ENCODE data around the gene SPATA13. TPM values are rescaled to one million over a fixed set of nuclear protein-coding genes. Genes with fewer than 3 reads are reported as not detected.

SPATA13 gene
- total and polyA plus RNA-seq, 2 experiments from 2014 or later = 2.4 to 4.6 TPM

- Histone ChIP-seq H3K27me3 (replicated peaks; ENCODE audit: insufficient read depth) (no peaks in the 10 kb centered on the region), H3K36me3 (ENCODE audit: low read depth) (no peaks in the 10 kb centered on the region), H3K4me2 (ENCODE audit: unreplicated experiment) (no peak overlapping the region), H3K4me1 (ENCODE audit: insufficient read depth) (no peaks in the 10 kb centered on the region), H3K27ac (no peak overlapping the region), H3K9ac (no peak overlapping the region), H3K4me3 (no peak overlapping the region), H4K20me1 (ENCODE audit: insufficient read depth) (no peaks in the 10 kb centered on the region), H2AFZ (no peak overlapping the region), H3K9me2 (ENCODE audit: insufficient read depth) (no peaks in the 10 kb centered on the region), H3K79me2 (ENCODE audit: insufficient read depth) (0 out of 2 replicates have a peak, but pooled peaks cover 4% of the 10 kb centered on the region), H3F3A (ENCODE audit: insufficient read depth) (no peaks in the 10 kb centered on the region), H3K9me3 (ENCODE audit: low read depth) (no peaks in the 10 kb centered on the region)
- TF ChIP-seq EZH2phosphoT487 (IDR thresholded peaks at IDR 0.05; ENCODE audit: insufficient read depth, low read depth) (no peak), EZH2 (IDR thresholded peaks at IDR 0.05; ENCODE audit: insufficient read depth, poor library complexity, severe bottlenecking) (no peak)
- in situ Hi-C loops (cut with MboI) = loop anchor here (10.0 kb wide), 1 partner anchor 210 kb away; no protein-coding TSS in a partner anchor
- DNase-seq = no peak
- WGBS, 2 experiments (ENCODE audit: low coverage in 1 of 2, low lambda C conversion rate in 2 of 2, missing lambda C conversion rate in 2 of 2) = 76 to 81% methylated on average over 11 of the region's 11 CpGs
These were observed 64.5 kb downstream of the SPATA13 start for GRCh38 chr13:24225062-24225461.

GRCh38 chr13:24225930-24226329 lies 65.4 kb downstream of the SPATA13 start:
- TF ChIP-seq EZH2 (IDR thresholded peaks at IDR 0.05; ENCODE audit: insufficient read depth, poor library complexity, severe bottlenecking) = no peak
- no peak for TF ChIP-seq EZH2phosphoT487 (IDR thresholded peaks at IDR 0.05; ENCODE audit: insufficient read depth, low read depth)
- Histone ChIP-seq H3K9me3 (ENCODE audit: low read depth) (no peaks in the 10 kb centered on the region), H3K79me2 (ENCODE audit: insufficient read depth) (0 out of 2 replicates have a peak, but pooled peaks cover 4% of the 10 kb centered on the region), H3K9me2 (ENCODE audit: insufficient read depth) (no peaks in the 10 kb centered on the region), H3K4me3 (no peak overlapping the region), H3K4me2 (ENCODE audit: unreplicated experiment) (no peak overlapping the region), H3F3A (ENCODE audit: insufficient read depth) (no peaks in the 10 kb centered on the region), H3K36me3 (ENCODE audit: low read depth) (no peaks in the 10 kb centered on the region), H3K9ac (no peak overlapping the region), H2AFZ (no peak overlapping the region), H3K4me1 (ENCODE audit: insufficient read depth) (no peaks in the 10 kb centered on the region), H3K27ac (no peak overlapping the region), H3K27me3 (replicated peaks; ENCODE audit: insufficient read depth) (no peaks in the 10 kb centered on the region), H4K20me1 (ENCODE audit: insufficient read depth) (no peaks in the 10 kb centered on the region)
- in situ Hi-C loops (cut with MboI) = loop anchor here (10.0 kb wide), 1 partner anchor 211 kb away; no protein-coding TSS in a partner anchor
- WGBS, 2 experiments (ENCODE audit: low coverage in 1 of 2, low lambda C conversion rate in 2 of 2, missing lambda C conversion rate in 2 of 2) = 87 to 95% methylated on average over 7 of the region's 7 CpGs
- DNase-seq = no peak

DNA sequence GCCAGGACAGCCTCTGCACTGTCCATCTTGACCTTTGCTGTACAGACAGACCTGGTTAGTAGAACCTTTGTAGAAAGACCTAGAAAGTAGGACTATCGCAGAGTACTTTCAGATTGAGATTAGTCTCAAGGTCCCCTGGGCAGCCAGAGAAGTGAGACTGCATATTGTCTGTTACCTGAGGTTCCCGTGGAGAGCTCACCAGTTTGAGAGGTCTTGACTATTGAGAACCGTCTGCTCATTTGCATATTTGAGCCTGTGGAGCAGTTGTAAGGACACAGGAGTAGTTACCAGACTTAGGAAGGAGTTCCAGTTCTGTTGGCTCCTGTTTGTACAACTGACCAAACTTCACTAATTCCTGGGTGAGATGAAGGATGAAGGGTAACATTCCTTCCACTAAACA lies 66.2 kb downstream of the SPATA13 start:
- no peak for TF ChIP-seq EZH2 (IDR thresholded peaks at IDR 0.05; ENCODE audit: insufficient read depth, poor library complexity, severe bottlenecking)
- TF ChIP-seq EZH2phosphoT487 (IDR thresholded peaks at IDR 0.05; ENCODE audit: insufficient read depth, low read depth) = no peak
- Histone ChIP-seq H3K27me3 (replicated peaks; ENCODE audit: insufficient read depth) (no peaks in the 10 kb centered on the region), H3K79me2 (ENCODE audit: insufficient read depth) (0 out of 2 replicates have a peak, but pooled peaks cover 4% of the 10 kb centered on the region), H3K27ac (no peak overlapping the region), H3K4me2 (ENCODE audit: unreplicated experiment) (no peak overlapping the region), H3K36me3 (ENCODE audit: low read depth) (no peaks in the 10 kb centered on the region), H3K4me3 (no peak overlapping the region), H3K9me3 (ENCODE audit: low read depth) (no peaks in the 10 kb centered on the region), H4K20me1 (ENCODE audit: insufficient read depth) (no peaks in the 10 kb centered on the region), H2AFZ (no peak overlapping the region), H3F3A (ENCODE audit: insufficient read depth) (no peaks in the 10 kb centered on the region), H3K4me1 (ENCODE audit: insufficient read depth) (no peaks in the 10 kb centered on the region), H3K9me2 (ENCODE audit: insufficient read depth) (no peaks in the 10 kb centered on the region), H3K9ac (no peak overlapping the region)
- in situ Hi-C loops (cut with MboI) = loop anchor here (10.0 kb wide), 1 partner anchor 212 kb away; no protein-coding TSS in a partner anchor
- WGBS, 2 experiments (ENCODE audit: low coverage in 1 of 2, low lambda C conversion rate in 2 of 2, missing lambda C conversion rate in 2 of 2) = 61 to 70% methylated on average over 3 of the region's 3 CpGs
- DNase-seq = no peak

- no peaks in the 10 kb centered on the region for H3K9me2 ChIP-seq (ENCODE audit: insufficient read depth)
- peaks cover under 1% of the 10 kb centered on the region; the same call in 1 of the 2 replicates for H3K79me2 ChIP-seq (ENCODE audit: insufficient read depth)
- no peak overlapping the region for H3K4me3 ChIP-seq
- in situ Hi-C loops (cut with MboI) = loop anchor here (10.0 kb wide), 1 partner anchor 214 kb away; no protein-coding TSS in a partner anchor
- H3K36me3 ChIP-seq (ENCODE audit: low read depth) = no peaks in the 10 kb centered on the region
- H3K27me3 ChIP-seq (replicated peaks; ENCODE audit: insufficient read depth) = no peaks in the 10 kb centered on the region
- no peak overlapping the region for H2AFZ ChIP-seq
- H3K9ac ChIP-seq = no peak overlapping the region
- WGBS, 2 experiments (ENCODE audit: low coverage in 1 of 2, low lambda C conversion rate in 2 of 2, missing lambda C conversion rate in 2 of 2) = 40 to 41% methylated on average over 4 of the region's 4 CpGs
- no peaks in the 10 kb centered on the region for H3K9me3 ChIP-seq (ENCODE audit: low read depth)
- H3K4me2 ChIP-seq (ENCODE audit: unreplicated experiment) = no peak overlapping the region
- H4K20me1 ChIP-seq (ENCODE audit: insufficient read depth) = no peaks in the 10 kb centered on the region
- 0 out of 2 replicates have a peak, but pooled peaks cover 6% of the 10 kb centered on the region for H3F3A ChIP-seq (ENCODE audit: insufficient read depth)
- no peak overlapping the region for H3K27ac ChIP-seq
- H3K4me1 ChIP-seq (ENCODE audit: insufficient read depth) = peaks cover 10% of the 10 kb centered on the region; the same call in 1 of the 2 replicates
- DNase-seq = peak; percentile 79
- TF ChIP-seq EZH2phosphoT487 (IDR thresholded peaks at IDR 0.05; ENCODE audit: insufficient read depth, low read depth) (no peak), EZH2 (IDR thresholded peaks at IDR 0.05; ENCODE audit: insufficient read depth, poor library complexity, severe bottlenecking) (no peak)
These were observed 68.4 kb downstream of the SPATA13 start for GRCh38 chr13:24228852-24229458.

Data from GM23248 (cell line).